Loucy (cell line): ENCODE results near the gene SAPCD1.

Experiments used
- EZH2phosphoT487 ChIP-seq: fragments of 200-600 bp; IDR thresholded peaks from 2 replicates; pipeline ENCODE4 v1.6.1; 2018; ENCODE audit warnings: antibody characterized with exemption, mild to moderate bottlenecking, moderate library complexity, borderline replicate concordance
- TF ChIP-seq, protein P1 (sequence below): fragments of 200-600 bp; sonication (generic); conservative IDR thresholded peaks from 2 replicates; pipeline ENCODE4 v1.5.1; 2014; ENCODE audit warnings: mild to moderate bottlenecking, antibody characterized with exemption, low read length

DNA sequence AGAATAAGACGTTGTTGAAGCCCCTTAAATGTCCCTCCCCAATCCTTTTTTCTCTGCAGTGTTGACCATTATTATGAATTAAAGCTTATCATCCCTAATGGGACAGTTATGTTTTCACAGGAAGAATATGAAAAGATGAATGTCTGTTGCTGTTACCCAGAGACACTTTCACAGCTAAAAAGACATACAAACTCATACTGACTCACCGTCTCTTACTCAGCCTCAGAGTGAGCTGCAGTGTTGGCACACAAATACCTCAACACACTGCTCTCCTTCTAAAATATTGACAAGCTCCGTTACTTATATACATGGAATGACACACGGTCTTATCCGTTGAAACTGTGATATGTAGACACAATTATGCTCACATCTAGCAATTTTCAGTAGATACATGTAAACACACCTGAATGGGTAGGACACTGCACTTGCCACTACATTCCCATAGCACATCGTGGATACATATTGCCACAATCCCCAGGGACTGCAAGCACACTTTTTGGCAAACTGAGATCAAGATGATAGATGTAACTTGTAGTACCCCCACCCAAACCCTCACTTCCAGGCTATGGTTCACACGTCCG, 9.6 kb upstream of the SAPCD1 start:
- TF ChIP-seq, protein P1, sequence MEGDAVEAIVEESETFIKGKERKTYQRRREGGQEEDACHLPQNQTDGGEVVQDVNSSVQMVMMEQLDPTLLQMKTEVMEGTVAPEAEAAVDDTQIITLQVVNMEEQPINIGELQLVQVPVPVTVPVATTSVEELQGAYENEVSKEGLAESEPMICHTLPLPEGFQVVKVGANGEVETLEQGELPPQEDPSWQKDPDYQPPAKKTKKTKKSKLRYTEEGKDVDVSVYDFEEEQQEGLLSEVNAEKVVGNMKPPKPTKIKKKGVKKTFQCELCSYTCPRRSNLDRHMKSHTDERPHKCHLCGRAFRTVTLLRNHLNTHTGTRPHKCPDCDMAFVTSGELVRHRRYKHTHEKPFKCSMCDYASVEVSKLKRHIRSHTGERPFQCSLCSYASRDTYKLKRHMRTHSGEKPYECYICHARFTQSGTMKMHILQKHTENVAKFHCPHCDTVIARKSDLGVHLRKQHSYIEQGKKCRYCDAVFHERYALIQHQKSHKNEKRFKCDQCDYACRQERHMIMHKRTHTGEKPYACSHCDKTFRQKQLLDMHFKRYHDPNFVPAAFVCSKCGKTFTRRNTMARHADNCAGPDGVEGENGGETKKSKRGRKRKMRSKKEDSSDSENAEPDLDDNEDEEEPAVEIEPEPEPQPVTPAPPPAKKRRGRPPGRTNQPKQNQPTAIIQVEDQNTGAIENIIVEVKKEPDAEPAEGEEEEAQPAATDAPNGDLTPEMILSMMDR = no peak
- no peak for TF ChIP-seq EZH2phosphoT487
